Spleen (tissue), 11 donors: ENCODE data around the gene RNASE11. TPM values are rescaled to one million over a fixed set of nuclear protein-coding genes. Genes with fewer than 3 reads are reported as not detected.

ENCODE experiments used
- DNase-seq: peaks from one replicate; pipeline ENCODE4 v3.0.0-alpha.2; 2020
- H3K27ac ChIP-seq, 8 donors: fragments of 200-600 bp; sonication (generic) in 7 of 8; 1 replicate in 4 of 8; 2 replicates in 4 of 8; pipeline versions ENCODE4 v1.5.0 to v1.8.0; 2016 to 2021; ENCODE audit warnings: inconsistent platforms in 4 of 8, mild to moderate bottlenecking in 4 of 8, moderate library complexity in 1 of 8
- H3K27me3 ChIP-seq, 7 donors: fragments of 200-600 bp; sonication (generic) in 6 of 7; replicated peaks in 1 of 7; 1 replicate in 4 of 7; 2 replicates in 3 of 7; pipeline versions ENCODE4 v1.5.0 to v1.8.0; 2016 to 2021; ENCODE audit warnings: inconsistent platforms in 3 of 7, mild to moderate bottlenecking in 1 of 7
- H3K36me3 ChIP-seq, 6 donors: fragments of 200-600 bp; sonication (generic) in 5 of 6; 1 replicate in 4 of 6; 2 replicates in 2 of 6; pipeline versions ENCODE4 v1.5.0 to v1.8.0; 2016 to 2021; ENCODE audit warnings: inconsistent platforms in 2 of 6
- H3K4me1 ChIP-seq, 6 donors: fragments of 200-600 bp; sonication (generic) in 5 of 6; 1 replicate in 3 of 6; 2 replicates in 3 of 6; pipeline versions ENCODE4 v1.5.0 to v1.8.0; 2016 to 2021; ENCODE audit warnings: inconsistent platforms in 3 of 6
- H3K4me3 ChIP-seq, 8 donors: fragments of 200-600 bp; sonication (generic) in 7 of 8; 1 replicate in 4 of 8; 2 replicates in 4 of 8; pipeline versions ENCODE4 v1.5.0 to v1.8.0; 2016 to 2021; ENCODE audit warnings: inconsistent platforms in 4 of 8, mild to moderate bottlenecking in 4 of 8, moderate library complexity in 2 of 8
- H3K9me3 ChIP-seq, 8 donors: fragments of 200-600 bp; sonication (generic) in 7 of 8; 1 replicate in 4 of 8; 2 replicates in 4 of 8; pipeline versions ENCODE4 v1.5.0 to v1.8.0; 2016 to 2021; ENCODE audit warnings: inconsistent platforms in 4 of 8
- CTCF ChIP-seq, 11 experiments: fragments of 200-600 bp in 7 of 11; fragments of 450-650 bp in 4 of 11; sonication (generic) in 4 of 11; IDR thresholded peaks in 8 of 11; conservative IDR thresholded peaks in 3 of 11; 1 replicate in 7 of 11; 2 replicates in 4 of 11; pipeline versions ENCODE4 v1.4.0 to v1.8.0; 2016 to 2021; ENCODE audit warnings: antibody characterized with exemption in 11 of 11, inconsistent platforms in 4 of 11, mild to moderate bottlenecking in 1 of 11
- POLR2A ChIP-seq, 3 donors: fragments of 450-650 bp; IDR thresholded peaks; one replicate each; pipeline ENCODE4 v1.5.1; 2017; ENCODE audit warnings: antibody characterized with exemption in 3 of 3, mild to moderate bottlenecking in 1 of 3
- POLR2AphosphoS5 ChIP-seq, 3 donors: sonication (generic); formaldehyde crosslinking; IDR thresholded peaks; one replicate each; pipeline ENCODE4 v1.5.1; 2017; ENCODE audit warnings: antibody characterized with exemption in 3 of 3
- WGBS, 5 donors: extraction: QIAGEN DNeasy Blood & Tissue Kit in 3 of 5; methylation state at CpG; one replicate each; pipeline versions ENCODE4 v1.1.5 to v1.1.7; 2013 to 2018; 5-methylcytosine and 5-hydroxymethylcytosine counted together
- intact Hi-C: fragments of 100-400 bp; cut with DNase I; formaldehyde crosslinking; loops from one replicate; pipeline ENCODE4 v1.15.0; 2023; ENCODE audit warnings: low total_unique reads
- polyA plus RNA-seq, 3 donors: library from polyadenylated mRNA; stranded (reverse); fragments of 200-250 nt; gene quantifications; one replicate each; pipeline ENCODE4 v1.2.1, GENCODE V29; 2013
- total RNA-seq, 7 donors: library from RNA; depleted of rRNA in 3 of 7; stranded (reverse); fragments of >200 nt in 3 of 7; fragmentation: NEBNext Ultra II Directional in 4 of 7; extraction: Animal tissue kit (Norgen Biotek cat#: 25700) in 4 of 7; gene quantifications; one replicate each; pipeline versions ENCODE4 v1.1.0 to v1.2.1, GENCODE V29; 2016 to 2021
- donor health status: healthy with polysubstance abuse.
- donor health status: DM: no; HTN: no; CAD: no; lungs with moderate emphysema.
- donor health status: DM: no; HTN: no; CAD: no.
- donor health status: Bipolar disorder and iron deficiency.
- donor health status: healthy.
- donor health status: DM: no; HTN: no; CAD: no.
- donor health status: DM: yes; HTN: yes; CAD: no.

RNASE11 gene
- total and polyA plus RNA-seq, 10 donors = not detected

- TF ChIP-seq POLR2AphosphoS5 (IDR thresholded peaks at IDR 0.05) (no peak), POLR2A (IDR thresholded peaks at IDR 0.05) (no peak), CTCF (IDR thresholded peaks at IDR 0.05 in 8 of 11, conservative IDR thresholded peaks at IDR 0.05 in 3 of 11) (no peak)
- no peaks in the 10 kb centered on the region for H3K36me3 ChIP-seq
- H3K4me3 ChIP-seq = peak overlapping the region; percentile 31 to 69 (median 43)
- no peak for DNase-seq
- H3K27me3 ChIP-seq = no peaks in the 10 kb centered on the region
- peak overlapping the region; percentile 38 to 86 (median 76) for H3K27ac ChIP-seq
- peaks cover 11 to 74% (median 55%) of the 10 kb centered on the region in 6 donors for H3K4me1 ChIP-seq
- intact Hi-C loops = loop anchor here (5.0 kb wide), 2 partner anchors 73 to 202 kb away; partner anchors contain the start of genes ANG and TEP1
- no peaks in the 10 kb centered on the region for H3K9me3 ChIP-seq
- WGBS, 5 donors = 11 to 21% (median 20%) methylated on average over 17 of the region's 17 CpGs
Measured at GRCh38 chr14:20614038-20614840, 26.4 kb upstream of the RNASE11 start.

GRCh38 chr14:20613094-20614037, 25.6 kb upstream of the RNASE11 start:
- intact Hi-C loops = loop anchor here (5.0 kb wide), 2 partner anchors 74 to 201 kb away; partner anchors contain the start of genes ANG and TEP1
- H3K36me3 ChIP-seq = no peaks in the 10 kb centered on the region
- H3K4me3 ChIP-seq = peak overlapping the region; percentile 31 to 69 (median 43)
- H3K27me3 ChIP-seq = no peaks in the 10 kb centered on the region
- no peak for TF ChIP-seq POLR2A (IDR thresholded peaks at IDR 0.05)
- TF ChIP-seq POLR2AphosphoS5 (IDR thresholded peaks at IDR 0.05) = peak; percentile 58 to 70 (median 60)
- peak; percentile 53 to 89 (median 68) for TF ChIP-seq CTCF (IDR thresholded peaks at IDR 0.05 in 8 of 11, conservative IDR thresholded peaks at IDR 0.05 in 3 of 11)
- H3K4me1 ChIP-seq = peaks cover 14 to 78% (median 57%) of the 10 kb centered on the region in 6 donors
- H3K27ac ChIP-seq = peak overlapping the region; percentile 58 to 86 (median 76)
- DNase-seq = peak; percentile 91
- WGBS, 5 donors = 1 to 2% (median 1%) methylated on average over 22 to 34 of the region's 34 CpGs
- H3K9me3 ChIP-seq = no peaks in the 10 kb centered on the region

GRCh38 chr14:20612403-20612802, 24.6 kb upstream of the RNASE11 start:
- no peaks in the 10 kb centered on the region for H3K36me3 ChIP-seq
- H3K27me3 ChIP-seq = no peaks in the 10 kb centered on the region
- no peak for DNase-seq
- no peak for TF ChIP-seq CTCF (IDR thresholded peaks at IDR 0.05 in 8 of 11, conservative IDR thresholded peaks at IDR 0.05 in 3 of 11)
- H3K4me1 ChIP-seq = peaks cover 14 to 69% (median 51%) of the 10 kb centered on the region in 6 donors
- H3K9me3 ChIP-seq = no peaks in the 10 kb centered on the region
- H3K27ac ChIP-seq = peak overlapping the region in 7 of 8 donors; percentile 70 to 86 (median 76)
- intact Hi-C loops = loop anchor here (5.0 kb wide), 2 partner anchors 75 to 200 kb away; partner anchors contain the start of genes ANG and TEP1
- 17 to 38% (median 26%) methylated on average over 5 of the region's 5 CpGs for WGBS, 5 donors
- H3K4me3 ChIP-seq = peak overlapping the region in 1 of 8 donors; percentile 69
